HG03354 (cell line): ENCODE data around the gene TMEM45B.
"Not testable (repeated sequence)": the region's sequence is repeated elsewhere in the genome, so short reads cannot be mapped to it uniquely, and the experiment has no call there.

Experiments
- ATAC-seq: cut with Tn5 transposase; IDR thresholded peaks from one replicate; pipeline ENCODE4 v1.9.1; 2021; ENCODE audit warnings: mild to moderate bottlenecking; ENCODE audit not compliant: unreplicated experiment, poor library complexity, severe bottlenecking

The TMEM45B gene

GRCh38 chr11:129803533-129803932 is 12.1 kb upstream of the TMEM45B start:
- no peak for ATAC-seq

- ATAC-seq = no peak
These were observed 11.6 kb upstream of the TMEM45B start for GRCh38 chr11:129804012-129804411.

GRCh38 chr11:129808241-129808640 is 7.4 kb upstream of the TMEM45B start:
- ATAC-seq = not testable (repeated sequence)

GRCh38 chr11:129813231-129813791 is 2.3 kb upstream of the TMEM45B start:
- no peak for ATAC-seq

- ATAC-seq = no peak
These were observed 1.2 kb upstream of the TMEM45B start for GRCh38 chr11:129814244-129815014.

- ATAC-seq = no peak
These were observed 1.9 kb downstream of the TMEM45B start for GRCh38 chr11:129817534-129818051.

GRCh38 chr11:129818236-129818635 is 2.6 kb downstream of the TMEM45B start:
- ATAC-seq = not testable (repeated sequence)

GRCh38 chr11:129819237-129819636 is 3.6 kb downstream of the TMEM45B start:
- ATAC-seq = no peak

- not testable (repeated sequence) for ATAC-seq
These were observed 4.6 kb downstream of the TMEM45B start for GRCh38 chr11:129820228-129820627.

- not testable (repeated sequence) for ATAC-seq
These were observed 7.6 kb downstream of the TMEM45B start for GRCh38 chr11:129823281-129823680.

- not testable (repeated sequence) for ATAC-seq
These were observed 8.2 kb downstream of the TMEM45B start for GRCh38 chr11:129823799-129824198.

GRCh38 chr11:129825380-129825779 is 9.7 kb downstream of the TMEM45B start:
- ATAC-seq = no peak

- ATAC-seq = no peak
These were observed 12.7 kb downstream of the TMEM45B start for GRCh38 chr11:129828301-129828836.

GRCh38 chr11:129829497-129829896 is 13.8 kb downstream of the TMEM45B start:
- not testable (repeated sequence) for ATAC-seq

GRCh38 chr11:129831227-129831626 is 15.6 kb downstream of the TMEM45B start:
- not testable (repeated sequence) for ATAC-seq

GRCh38 chr11:129833260-129833659 is 17.6 kb downstream of the TMEM45B start:
- not testable (repeated sequence) for ATAC-seq

GRCh38 chr11:129836423-129836891 is 20.8 kb downstream of the TMEM45B start:
- ATAC-seq = not testable (repeated sequence)

GRCh38 chr11:129836979-129837378 is 21.3 kb downstream of the TMEM45B start:
- ATAC-seq = no peak

GRCh38 chr11:129840236-129840635 is 24.6 kb downstream of the TMEM45B start:
- ATAC-seq = no peak

GRCh38 chr11:129842138-129842537 is 26.5 kb downstream of the TMEM45B start:
- ATAC-seq = no peak
